Measurements from ENCODE around the gene MDFI.

MDFI gene

GRCh38 chr6:41638002-41638934, at the start of gene MDFI:
MDFI (plus strand) TSS chr6:41638468; CDS start chr6:41638750, 282 bp downstream.
- FAIRE-seq: no peak

DNA sequence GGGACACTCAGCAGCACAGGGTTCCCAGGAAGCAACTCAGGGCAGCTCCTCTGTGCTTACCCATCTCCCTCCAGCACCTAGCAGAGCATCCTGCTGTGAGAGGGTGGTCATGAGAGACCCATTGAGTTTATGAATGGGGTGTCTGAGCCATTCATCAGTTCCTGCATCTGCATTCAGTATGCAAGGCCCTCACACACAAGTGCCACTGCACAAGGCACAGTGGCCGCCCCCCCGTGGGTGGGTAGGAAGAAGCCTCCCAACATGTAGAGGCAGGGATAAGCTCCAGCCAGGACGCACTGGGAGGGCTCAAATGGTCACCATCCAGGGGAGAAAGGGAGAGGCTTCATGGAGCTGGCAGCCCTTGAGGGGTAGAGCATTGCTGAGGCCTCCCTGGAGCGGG, 49.0 kb upstream of the MDFI start:
- FAIRE-seq: no peak

DNA sequence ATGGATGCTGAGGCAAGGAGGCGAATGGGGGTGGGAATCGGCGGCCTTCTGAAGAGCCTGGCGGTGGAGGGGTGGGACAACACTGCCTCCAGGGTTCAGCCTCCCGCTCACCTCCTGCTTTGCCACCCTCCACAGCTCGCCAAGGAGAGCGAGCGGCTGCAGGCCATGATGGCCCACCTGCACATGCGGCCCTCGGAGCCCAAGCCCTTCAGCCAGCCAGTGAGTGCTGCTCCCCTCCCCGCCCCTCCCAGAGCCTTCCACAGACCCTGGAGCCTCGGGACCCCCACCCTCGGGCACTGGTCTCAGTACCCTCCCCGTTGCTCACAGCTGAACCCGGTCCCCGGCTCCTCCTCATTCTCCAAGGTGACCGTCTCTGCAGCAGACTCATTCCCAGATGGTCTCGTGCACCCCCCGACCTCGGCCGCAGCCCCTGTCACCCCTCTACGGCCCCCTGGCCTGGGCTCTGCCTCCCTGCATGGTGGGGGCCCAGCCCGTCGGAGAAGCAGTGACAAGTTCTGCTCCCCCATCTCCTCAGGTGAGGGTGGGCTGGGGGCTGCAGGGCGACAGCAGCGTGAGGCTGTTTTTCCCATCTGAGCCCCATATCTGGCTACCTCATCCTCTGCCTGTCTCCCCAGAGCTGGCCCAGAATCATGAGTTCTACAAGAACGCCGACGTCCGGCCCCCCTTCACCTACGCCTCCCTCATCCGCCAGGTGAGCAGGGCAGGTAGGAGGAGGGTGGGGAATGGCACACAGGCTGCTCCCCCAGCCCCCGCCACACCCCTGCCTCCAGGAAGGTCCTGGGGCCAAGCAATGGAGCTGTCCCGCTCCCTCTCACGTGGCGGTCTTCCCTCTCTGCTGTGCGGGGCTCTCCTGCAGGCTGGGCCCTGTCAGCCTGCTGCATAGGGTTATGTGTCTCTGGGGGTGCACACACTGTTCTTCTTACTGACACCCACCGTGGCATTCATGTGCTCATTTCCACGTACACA, 48.3 kb upstream of the MDFI start:
- FAIRE-seq: no peak

- FAIRE-seq: no peak
Observed at GRCh38 chr6:41591122-41591521, 47.1 kb upstream of the MDFI start.

DNA sequence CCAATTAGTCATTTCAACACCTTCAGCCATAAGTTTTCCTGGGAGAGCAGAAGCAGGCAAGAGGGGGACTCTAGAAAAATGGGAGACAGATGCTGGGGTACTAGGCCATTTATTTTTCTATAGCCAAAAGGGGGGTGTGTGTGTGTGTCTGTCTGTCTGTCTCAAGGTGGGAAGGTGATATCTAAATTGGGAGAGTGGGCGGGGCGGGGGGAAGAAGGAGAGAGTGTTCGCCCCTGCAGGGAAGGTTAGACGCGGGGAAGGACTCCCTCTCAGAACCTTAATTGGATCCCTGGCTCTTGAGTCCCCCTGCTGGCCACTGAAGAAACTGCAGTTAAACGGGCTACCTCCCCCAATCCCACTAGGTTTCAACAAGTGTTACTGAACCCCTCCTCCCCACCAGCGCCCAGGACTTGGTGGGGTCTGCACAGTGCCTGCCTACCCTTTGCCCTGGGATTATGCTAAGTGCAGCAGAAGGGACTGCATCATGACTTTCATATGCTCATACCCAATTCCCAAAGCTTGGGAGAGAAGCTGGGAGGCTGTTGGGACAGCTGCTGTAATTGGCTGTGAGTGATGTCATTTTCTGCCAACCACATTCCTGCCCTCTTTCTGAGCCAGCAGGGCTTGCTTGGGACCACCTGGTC, 46.3 kb upstream of the MDFI start:
- FAIRE-seq: no peak

DNA sequence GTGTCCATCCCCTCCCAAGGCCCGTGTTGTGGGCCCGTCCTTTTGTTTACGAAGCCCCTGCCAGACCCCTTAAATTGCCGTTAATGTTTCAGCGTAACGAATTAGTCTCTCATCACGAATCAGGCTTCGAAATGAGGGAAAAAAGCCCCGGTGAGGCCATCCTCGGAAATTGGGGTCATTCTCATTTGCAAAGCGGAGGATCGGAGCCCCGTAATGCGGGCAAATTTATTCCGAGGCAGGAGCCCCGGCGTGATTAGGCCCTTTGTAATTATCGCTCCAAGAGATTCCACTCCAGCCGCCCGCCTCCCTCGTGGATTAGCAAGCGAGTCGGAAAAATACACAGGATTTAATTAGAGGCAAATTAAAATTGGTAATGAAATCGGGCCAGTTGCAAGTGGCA, 44.9 kb upstream of the MDFI start:
- no peak for FAIRE-seq

- no peak for FAIRE-seq
Observed at GRCh38 chr6:41593839-41594238, 44.4 kb upstream of the MDFI start.

DNA sequence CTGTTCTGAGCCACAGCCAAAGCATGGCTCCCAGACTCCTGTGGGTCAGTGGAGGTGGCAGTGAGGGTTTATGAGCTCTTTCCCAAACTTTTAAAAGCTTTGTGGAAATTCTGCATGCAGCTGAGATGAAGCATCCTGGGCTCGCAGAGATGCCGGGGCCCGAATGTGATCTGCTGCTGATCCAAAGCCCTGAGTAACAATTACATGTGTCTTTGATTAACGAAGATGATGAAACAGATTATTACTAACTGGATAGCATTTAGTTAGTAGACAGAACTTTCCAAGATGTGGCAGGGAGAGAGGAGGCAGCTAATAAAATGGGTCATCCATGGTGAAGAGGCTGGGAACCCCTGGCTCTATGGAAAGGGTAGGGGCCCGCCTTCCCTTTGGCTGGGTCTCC, 43.9 kb upstream of the MDFI start:
- no peak for FAIRE-seq

GRCh38 chr6:41594766-41595165, 43.5 kb upstream of the MDFI start:
- FAIRE-seq: no peak

- no peak for FAIRE-seq
Observed at GRCh38 chr6:41595166-41595565, 43.1 kb upstream of the MDFI start.

- no peak for FAIRE-seq
Observed at GRCh38 chr6:41596096-41596685, 42.1 kb upstream of the MDFI start.

GRCh38 chr6:41596807-41597206, 41.5 kb upstream of the MDFI start:
- no peak for FAIRE-seq

- no peak for FAIRE-seq
Observed at GRCh38 chr6:41597246-41598000, 40.8 kb upstream of the MDFI start.

DNA sequence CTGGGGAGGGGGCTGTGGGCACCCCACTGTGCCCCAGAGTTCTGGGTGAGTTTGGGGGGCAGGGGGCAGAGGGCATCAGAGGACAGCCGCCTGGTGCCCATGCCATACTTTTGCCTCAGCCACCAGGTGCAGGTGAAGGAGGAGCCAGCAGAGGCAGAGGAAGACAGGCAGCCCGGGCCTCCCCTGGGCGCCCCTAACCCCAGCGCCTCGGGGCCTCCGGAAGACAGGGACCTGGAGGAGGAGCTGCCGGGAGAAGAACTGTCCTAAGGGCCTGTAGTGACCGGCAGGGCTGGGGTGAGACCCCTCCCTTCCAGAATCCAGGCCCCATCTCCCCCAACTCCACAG, 39.6 kb upstream of the MDFI start:
- no peak for FAIRE-seq

- no peak for FAIRE-seq
Observed at GRCh38 chr6:41599015-41599851, 39.0 kb upstream of the MDFI start.

DNA sequence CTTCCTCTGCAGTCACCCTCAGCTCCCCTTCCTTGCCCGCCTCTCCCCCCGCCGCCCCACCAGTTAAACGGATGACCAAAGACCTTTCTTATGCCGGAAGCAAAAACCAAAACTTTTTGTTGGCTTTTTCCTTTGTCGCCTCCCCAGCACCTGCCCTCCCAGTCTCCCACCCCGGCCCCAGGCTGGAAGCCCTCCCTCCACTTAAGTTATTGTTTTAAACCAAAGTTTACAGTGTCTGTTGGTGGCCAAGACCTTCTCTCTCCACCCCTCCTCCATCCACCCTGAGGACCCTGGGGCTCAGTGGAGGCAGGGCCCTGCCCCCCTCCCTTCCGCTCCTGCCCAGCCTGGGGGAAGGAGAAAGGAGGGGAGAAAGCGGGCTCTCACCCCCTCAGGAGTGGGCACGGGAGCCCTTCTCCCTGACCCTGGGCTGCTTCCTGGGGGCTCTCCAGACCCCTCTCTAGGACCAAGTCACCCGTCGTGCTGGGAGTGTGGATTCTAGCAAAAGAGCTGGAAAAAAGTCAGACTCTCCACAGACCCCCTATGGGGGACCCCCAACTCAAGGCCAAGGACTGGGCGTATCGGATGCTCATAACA, 38.3 kb upstream of the MDFI start:
- no peak for FAIRE-seq

- no peak for FAIRE-seq
Observed at GRCh38 chr6:41600499-41601247, 37.6 kb upstream of the MDFI start.

DNA sequence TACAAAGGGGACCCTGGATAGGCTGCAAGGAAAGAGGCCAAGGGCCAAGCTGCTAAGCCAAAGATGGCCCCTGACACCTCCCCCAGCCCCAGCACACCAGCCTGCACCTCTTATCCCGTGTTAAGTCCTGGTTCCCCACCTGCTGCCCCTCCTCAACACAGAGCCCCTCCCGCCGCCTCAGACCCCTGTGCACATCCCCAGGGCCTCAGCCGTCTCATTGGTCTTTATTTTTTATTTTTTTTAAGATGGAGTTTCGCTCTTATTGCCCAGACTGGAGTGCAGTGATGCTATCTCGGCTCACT, 37.1 kb upstream of the MDFI start:
- FAIRE-seq: no peak

- FAIRE-seq: no peak
Observed at GRCh38 chr6:41602422-41602743, 35.9 kb upstream of the MDFI start.
